Astrocyte of the spinal cord (primary cell): ENCODE results near the gene MAPK8IP3.

Experiments used
- DNase-seq: peaks from one replicate; pipeline ENCODE4 v3.0.0; 2011; ENCODE audit warnings: low read depth, low spot score
- H3K4me3 ChIP-seq: 2 replicates; pipeline ENCODE4 v1.5.1; 2011; ENCODE audit warnings: low read depth, mild to moderate bottlenecking, low read length, moderate library complexity
- CTCF ChIP-seq: IDR thresholded peaks from 2 replicates; pipeline ENCODE4 v1.5.1; 2012; ENCODE audit warnings: low read depth, mild to moderate bottlenecking, low read length, inconsistent platforms
- in situ Hi-C: cut with HindIII; loops from 2 replicates; pipeline ENCODE4 v1.10.0; 2017; ENCODE audit warnings: low sequenced_read_pairs

MAPK8IP3 gene

DNA sequence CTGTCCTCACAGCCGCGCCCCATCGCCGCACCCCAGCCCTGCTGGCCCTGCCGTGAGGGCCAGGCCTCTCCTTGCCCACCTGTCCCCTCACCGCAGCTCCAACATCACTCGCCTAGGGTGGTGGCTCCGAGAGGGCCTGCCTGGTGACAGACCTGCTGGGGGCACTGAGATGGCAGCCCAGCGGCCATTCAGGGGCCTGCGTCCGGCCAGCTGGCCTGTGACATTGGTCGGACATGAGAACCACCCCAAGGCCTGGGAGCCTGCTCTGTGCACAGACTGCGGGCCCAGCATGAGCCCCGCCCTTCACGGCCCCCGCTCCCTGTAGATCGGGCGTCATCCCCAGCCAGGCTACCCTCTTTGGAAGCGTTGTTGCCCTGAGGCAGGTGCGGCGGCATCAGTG lies 53.5 kb downstream of the MAPK8IP3 start:
- in situ Hi-C loops: no loop called here

DNA sequence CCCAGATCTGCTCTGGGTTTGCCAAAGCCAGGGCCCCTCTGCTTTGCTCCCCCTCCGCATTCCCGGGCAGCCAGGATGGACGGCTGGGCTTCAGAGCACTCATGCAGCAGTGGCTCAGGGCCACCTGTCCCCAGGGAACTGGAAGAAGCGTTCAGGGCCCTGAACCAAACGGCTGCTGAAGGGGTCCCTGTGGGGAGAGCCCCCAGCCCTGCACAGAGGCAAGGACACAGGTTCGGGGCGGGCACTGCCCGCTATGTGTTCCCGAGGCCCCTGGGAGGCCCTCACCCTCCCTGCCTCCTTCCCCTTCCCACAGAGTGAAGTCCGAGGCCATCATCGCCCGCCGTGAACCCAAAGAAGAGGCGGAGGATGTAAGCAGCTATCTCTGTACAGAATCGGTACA lies 54.9 kb downstream of the MAPK8IP3 start:
- DNase-seq: no peak
- in situ Hi-C loops: no loop called here
- TF ChIP-seq CTCF: no peak
- no peak overlapping the region for H3K4me3 ChIP-seq

More for the DNA sequence above, 53.5 kb downstream of the MAPK8IP3 start:
- DNase-seq: no peak
- no peak for TF ChIP-seq CTCF
- H3K4me3 ChIP-seq: no peak overlapping the region

DNA sequence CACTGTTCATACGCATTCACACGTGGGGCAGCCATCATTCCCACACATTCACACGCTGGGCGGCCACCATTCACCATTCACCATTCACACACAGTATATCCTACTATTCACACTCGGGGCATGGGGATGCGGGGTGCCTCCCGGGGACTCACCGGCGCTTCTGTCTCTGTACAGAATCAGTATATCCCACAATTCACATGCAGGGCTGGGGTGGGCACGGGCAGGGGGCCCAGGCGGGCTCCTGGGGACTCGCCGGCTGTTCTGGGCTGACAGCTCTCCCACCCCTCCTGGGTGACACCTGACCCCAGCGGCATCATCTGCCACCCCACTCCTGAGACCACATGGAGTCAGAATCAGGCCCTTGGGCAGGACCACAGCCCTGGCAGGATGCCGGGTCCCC lies 55.8 kb downstream of the MAPK8IP3 start:
- in situ Hi-C loops: no loop called here

DNA sequence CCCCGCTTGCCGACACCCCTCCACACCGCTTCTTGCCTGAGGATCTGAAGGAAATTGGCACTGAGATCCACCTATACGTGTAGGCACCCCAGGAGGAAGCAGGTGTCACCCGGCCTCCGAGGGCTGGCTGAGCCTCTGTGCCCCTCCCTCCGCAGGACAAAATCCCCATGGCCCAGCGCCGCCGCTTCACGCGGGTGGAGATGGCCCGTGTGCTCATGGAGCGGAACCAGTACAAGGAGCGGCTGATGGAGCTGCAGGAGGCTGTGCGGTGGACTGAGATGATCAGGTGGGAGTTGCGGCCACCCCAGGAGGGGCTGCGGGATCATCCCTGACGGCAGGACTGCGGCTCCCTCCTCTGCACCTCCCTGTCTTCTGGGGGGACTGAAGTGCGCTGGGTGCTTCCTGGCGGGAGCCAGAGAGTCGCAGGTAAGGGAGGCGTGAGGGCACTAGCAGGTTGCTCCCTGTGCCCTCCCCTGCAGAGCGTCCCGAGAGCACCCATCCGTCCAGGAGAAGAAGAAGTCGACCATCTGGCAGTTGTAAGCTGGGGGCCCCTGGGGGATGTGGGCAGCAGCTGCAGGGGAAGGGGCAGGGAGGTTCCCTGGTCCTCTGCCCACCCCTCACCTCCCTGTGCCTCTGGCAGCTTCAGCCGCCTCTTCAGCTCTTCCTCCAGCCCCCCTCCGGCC lies 56.3 kb downstream of the MAPK8IP3 start:
- H3K4me3 ChIP-seq: no peak overlapping the region
- DNase-seq: no peak
- TF ChIP-seq CTCF: no peak
- in situ Hi-C loops: no loop called here

More for the DNA sequence above, 55.8 kb downstream of the MAPK8IP3 start:
- no peak for TF ChIP-seq CTCF
- DNase-seq: no peak
- no peak overlapping the region for H3K4me3 ChIP-seq

DNA sequence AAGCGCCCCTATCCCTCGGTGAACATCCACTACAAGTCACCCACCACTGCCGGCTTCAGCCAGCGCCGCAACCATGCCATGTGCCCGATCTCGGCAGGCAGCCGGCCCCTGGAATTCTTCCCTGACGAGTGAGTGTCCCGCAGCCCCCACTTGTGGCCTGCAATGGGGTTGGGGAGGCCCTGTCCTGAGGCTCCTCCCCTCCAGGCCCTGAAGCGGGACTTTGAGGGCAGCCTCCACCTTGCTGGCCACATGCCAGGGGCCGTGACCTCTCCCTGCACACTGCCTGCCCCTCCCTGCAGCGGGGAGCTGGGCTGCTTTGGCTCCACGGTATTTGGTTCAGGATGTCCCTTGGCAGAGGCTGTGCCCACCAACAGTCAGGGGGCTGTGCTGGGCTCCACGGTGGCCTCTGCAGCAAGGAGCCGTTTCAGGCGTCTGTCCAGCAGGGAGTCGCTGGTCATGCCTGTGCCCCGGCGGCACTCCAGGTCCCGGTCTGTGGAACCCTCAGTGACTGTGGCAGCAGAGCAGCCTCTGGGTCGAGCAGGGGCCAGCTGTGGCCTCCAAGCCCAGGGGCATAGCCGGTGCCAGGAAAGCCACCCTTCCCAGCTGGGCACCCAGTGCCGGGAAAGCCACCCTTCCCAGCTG lies 57.0 kb downstream of the MAPK8IP3 start:
- no peak for TF ChIP-seq CTCF
- no peak for DNase-seq
- in situ Hi-C loops: no loop called here
- no peak overlapping the region for H3K4me3 ChIP-seq

- in situ Hi-C loops: no loop called here
- peak; percentile 45 for DNase-seq
- peak; percentile 66 for TF ChIP-seq CTCF
- no peak overlapping the region for H3K4me3 ChIP-seq
Measured at GRCh38 chr16:1763521-1764511, 57.8 kb downstream of the MAPK8IP3 start.
